HK-2 (cell line): Measurements from ENCODE around the gene ZNF627.
"Not testable (repeated sequence)": the region's sequence is repeated elsewhere in the genome, so short reads cannot be mapped to it uniquely, and the experiment has no call there.

Source experiments
- DNase-seq: peaks from one replicate; pipeline ENCODE4 v3.0.0-alpha.2; 2018; ENCODE audit not compliant: unreplicated experiment

The ZNF627 gene

DNA sequence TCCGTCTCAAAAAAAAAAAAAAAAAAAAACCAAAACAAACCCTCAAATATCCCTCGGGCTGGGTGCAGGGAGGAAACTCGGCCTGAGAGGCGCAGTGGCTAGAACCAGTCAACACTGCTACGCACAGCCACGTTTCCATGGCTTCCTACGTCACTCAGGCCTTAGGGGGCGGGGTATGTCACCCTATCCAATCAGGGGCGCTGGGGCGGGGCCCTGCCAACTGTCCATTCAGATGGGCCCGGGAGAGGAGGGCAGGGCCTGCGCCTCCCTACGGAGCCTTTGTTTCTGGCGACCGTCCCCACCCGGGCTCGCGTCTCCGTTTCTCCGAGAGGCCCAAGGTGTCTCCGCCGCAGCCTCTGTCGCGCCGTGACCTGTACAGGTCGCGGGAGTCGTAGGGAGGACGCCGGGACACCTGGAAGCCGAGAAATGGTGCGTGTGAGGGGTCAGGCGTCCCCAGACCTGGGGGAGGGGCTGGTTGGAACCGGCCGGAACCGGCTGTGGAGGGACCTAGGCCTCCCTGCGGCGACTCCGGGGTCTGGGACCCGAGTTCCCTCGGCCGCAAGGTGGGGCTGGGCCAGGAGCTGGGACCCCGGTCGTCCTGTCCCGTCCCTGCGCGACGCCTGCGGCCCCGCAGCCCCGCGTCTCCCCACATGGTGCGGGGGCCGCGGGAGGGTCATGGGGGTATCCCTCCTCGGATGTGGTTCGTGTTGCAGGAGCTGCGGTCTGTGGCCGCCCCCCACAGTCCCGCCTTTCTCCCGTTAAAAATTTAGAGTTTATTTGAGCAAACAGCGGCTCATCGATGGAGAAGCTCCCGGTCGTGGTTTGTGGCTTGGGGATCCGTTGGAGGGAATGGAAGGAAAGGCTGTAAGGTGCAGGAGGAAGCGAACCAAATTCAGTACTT lies at the start of gene ZNF627:
TSS of gene ZNF627 (plus strand) at position 282 of the 901 bp plus-strand sequence. CDS start at position 427, 145 bp downstream.
- DNase-seq: peak; percentile 97

- no peak for DNase-seq
These were observed 49.2 kb upstream of the ZNF627 start for GRCh38 chr19:11547929-11548700.

- no peak for DNase-seq
These were observed 47.8 kb upstream of the ZNF627 start for GRCh38 chr19:11549386-11549953.

DNA sequence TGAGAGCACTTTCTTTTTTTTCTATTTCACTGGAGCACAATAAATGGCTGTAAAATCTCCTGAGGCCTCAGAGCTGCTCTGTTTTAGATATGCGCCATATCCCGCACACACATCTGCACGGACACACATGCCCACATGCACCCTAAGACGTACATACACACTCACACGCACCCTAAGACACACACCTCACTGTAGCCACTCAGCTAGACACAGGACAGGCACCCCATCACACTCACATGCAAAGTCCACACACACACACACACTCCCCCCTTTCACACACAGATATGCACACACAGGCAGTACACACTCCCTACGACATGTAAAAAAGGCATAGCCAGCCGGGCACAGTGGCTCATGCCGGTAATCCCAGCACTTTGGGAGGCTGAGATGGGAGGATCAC lies 47.0 kb upstream of the ZNF627 start:
- DNase-seq: no peak

DNA sequence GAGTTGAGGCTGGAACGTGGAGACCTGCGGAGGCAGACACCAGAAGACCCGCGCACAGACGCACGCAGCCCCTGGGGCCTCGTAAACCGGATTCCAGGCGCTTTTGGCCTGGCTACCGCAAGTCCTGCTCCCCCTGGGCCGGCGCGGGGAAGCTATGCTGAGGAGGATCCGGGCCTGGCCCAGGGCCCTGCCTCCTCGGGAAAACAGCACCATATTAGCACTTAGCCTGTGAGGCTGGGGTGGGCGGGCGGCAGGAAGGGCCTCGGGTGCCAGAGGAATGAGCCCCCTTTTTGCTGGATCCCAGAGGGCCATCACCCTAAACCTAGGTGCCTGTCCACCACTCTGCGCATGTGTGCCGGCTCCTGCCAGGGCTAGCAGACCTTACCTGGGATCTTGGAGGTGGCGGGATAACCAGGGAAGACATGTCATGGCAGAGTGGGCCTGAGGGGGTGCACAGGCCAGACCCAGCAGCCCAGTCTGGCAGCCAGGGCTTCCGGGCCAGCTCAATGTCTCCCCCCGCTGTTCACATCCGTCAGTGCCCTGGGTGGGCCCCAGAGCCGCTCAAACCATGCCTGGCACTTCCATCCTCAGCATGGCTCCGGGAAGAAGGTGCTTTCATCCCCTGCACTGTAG lies 45.6 kb upstream of the ZNF627 start:
- DNase-seq: peak; percentile 47

- DNase-seq: no peak
These were observed 44.5 kb upstream of the ZNF627 start for GRCh38 chr19:11552666-11553372.

GRCh38 chr19:11554160-11554559 lies 43.1 kb upstream of the ZNF627 start:
- DNase-seq: no peak

DNA sequence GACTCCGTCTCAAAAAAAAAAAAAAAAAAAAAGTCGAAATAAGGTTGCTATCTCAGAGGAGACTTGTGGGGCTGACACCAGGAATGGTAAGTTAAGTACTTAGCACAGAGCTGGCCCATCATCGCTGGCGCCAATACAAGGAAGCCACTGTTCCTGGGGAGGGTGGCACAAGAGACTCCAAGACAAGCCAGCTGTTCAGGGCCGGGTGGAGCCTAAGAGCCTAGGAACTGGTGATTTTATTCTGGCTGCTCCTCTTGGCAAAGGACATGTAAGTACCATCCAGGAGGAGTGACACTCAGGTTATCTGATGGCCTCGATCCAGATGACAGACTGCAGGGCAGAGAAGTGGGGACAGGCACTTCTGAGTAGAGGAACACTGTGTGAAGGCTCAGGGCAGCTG lies 42.0 kb upstream of the ZNF627 start:
- no peak for DNase-seq

DNA sequence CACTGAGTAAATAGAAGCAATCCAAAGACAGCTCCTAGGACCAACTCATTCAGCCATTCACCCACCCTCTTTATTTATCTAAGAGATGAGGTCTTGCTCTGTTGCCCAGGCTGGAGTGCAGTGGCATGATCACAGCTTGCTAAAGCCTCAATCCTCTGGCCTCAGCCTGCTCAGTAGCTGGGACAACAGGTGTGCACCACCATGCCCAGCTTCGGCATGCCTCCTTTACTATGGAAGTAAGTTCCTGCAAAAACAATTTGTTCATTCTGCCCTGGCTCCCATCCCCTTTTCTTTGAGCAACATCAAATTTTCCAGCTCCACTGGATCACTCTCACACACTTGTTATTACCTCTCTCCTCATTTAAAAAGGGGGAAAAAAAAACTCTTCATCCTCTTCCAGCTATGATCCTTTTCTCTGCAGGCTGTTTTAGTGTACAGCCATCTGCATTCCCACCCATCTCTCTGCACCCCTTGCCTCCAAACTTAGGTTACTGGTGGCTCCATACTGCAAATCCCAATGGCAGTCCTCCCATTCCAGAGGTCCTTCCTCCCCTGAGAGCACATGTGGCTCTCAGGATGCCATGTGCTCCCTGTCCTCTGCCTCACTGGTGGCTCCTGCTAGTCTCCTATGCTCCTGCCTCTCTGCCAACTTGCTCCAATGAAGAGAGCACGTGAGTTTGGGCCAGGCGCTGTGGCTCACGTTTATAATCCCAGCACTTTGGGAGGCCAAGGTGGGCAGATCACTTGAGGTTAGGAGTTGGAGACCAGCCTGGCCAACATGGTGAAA lies 40.5 kb upstream of the ZNF627 start:
- DNase-seq: no peak

- peak; percentile 98 for DNase-seq
These were observed 38.1 kb upstream of the ZNF627 start, which contains the start of gene ELOF1 for GRCh38 chr19:11558881-11559828. Gene ELOF1 (minus strand): TSS chr19:11559230. CDS start chr19:11554347, 4,883 bp downstream.

GRCh38 chr19:11560404-11561051 lies 36.8 kb upstream of the ZNF627 start:
- DNase-seq: no peak

DNA sequence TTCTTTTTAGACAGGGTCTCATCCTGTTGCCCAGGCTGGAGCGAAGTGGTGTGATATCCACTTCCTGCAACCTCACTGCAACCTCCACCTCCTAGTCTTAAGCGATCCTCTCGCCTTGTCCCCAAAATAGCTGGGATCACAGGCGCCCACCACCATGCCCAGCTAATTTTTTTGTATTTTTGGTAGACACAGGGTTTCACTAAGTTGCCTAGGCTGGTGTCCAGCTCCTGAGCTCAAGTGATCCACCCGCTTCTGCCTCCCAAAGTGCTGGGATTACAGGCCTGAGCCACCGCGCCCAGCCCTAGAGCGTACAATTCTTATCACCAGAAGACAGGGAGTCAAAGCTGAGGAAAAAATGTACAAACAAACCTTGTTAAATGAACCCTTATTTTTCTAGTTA lies 33.8 kb upstream of the ZNF627 start:
- DNase-seq: no peak

DNA sequence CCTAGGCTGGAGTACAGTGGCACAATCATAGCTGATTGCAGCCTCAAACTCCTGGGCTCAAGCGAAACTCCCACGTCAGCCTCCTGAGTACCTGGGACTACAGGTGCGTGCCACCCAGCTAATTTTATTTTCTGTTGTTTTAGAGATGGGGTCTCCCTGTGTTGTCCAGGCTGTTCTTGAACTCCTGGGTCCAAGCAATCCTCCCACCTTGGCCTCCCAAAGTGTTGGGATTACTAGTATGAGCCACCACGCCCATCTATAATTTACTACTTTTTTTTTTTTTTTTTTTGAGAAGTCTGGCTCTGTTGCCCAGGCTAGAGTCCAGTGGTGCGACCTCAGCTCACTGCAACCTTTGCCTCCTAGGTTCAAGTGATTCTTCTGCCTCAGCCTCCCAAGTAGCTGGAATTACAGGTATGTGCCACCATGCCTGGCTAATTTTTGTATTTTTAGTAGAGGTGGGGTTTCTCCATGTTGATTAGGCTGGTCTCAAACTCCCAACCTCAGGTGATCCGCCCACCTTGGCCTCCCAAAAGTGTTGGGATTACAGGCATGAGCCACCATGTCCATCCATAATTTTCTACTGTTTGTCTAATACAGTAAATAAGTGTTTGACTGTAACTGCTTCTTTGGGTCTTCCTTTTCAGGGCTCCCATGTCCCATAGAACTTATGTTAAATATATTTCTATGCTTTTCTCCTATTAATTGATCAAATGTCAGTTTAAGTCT lies 33.0 kb upstream of the ZNF627 start:
- DNase-seq: not testable (repeated sequence)

GRCh38 chr19:11565649-11565980 lies 31.7 kb upstream of the ZNF627 start:
- not testable (repeated sequence) for DNase-seq

- DNase-seq: no peak
These were observed 31.1 kb upstream of the ZNF627 start for GRCh38 chr19:11566164-11566563.

GRCh38 chr19:11570039-11570462 lies 27.2 kb upstream of the ZNF627 start:
- DNase-seq: no peak

DNA sequence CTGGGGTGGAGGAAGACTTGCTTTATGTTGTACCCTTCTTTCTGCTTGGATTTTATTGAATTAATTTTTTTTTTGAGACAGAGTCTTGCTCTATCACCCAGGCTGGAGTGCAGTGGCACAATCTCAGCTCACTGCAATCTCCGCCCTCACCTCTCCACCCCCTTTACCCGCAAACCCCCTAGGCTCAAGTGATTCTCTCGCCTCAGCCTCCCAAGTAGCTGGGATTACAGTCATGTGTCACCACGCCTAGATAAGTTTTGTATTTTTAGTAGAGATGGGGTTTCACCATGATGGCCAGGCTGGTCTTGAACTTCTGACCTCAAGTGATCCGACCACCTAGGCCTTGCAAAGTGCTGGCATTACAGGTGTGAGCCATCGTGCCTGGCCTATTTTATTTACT lies 23.9 kb upstream of the ZNF627 start:
- DNase-seq: not testable (repeated sequence)

DNA sequence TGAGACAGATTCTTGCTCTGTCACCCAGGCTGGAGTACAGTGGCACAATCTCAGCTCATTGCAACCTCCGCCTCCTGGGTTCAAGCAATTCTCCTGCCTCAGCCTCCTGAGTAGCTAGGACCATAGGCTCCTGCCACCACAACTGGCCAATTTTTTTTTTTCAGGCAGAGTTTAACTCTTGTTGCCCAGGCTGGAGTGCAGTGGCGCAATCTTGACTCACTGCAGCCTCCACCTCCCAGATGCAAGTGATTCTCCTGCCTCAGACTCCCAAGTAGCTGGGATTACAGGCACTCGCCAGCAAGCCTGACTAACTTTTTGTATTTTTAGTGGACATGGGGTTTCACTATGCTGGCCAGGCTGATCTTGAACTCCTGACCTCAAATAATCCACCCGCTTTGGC lies 23.5 kb upstream of the ZNF627 start:
- not testable (repeated sequence) for DNase-seq
